ENCODE data around the gene CCDC102B.
"Not testable (repeated sequence)": the region's sequence is repeated elsewhere in the genome, so short reads cannot be mapped to it uniquely, and the experiment has no call there.

Gene CCDC102B

GRCh38 chr18:68874361-68874760 is 76.5 kb downstream of the CCDC102B start:
- TF ChIP-seq GABPA (IDR thresholded peaks at IDR 0.05; ENCODE audit: low read depth): no peak
- TF ChIP-seq SPI1 (IDR thresholded peaks at IDR 0.05; ENCODE audit: borderline replicate concordance, low read depth): no peak
- TF ChIP-seq REST (IDR thresholded peaks at IDR 0.05; ENCODE audit: insufficient replicate concordance, low read depth): no peak
- TF ChIP-seq CTCF (IDR thresholded peaks at IDR 0.05; ENCODE audit: insufficient read depth, low read length): no peak
- TF ChIP-seq POLR2AphosphoS5 (IDR thresholded peaks at IDR 0.05; ENCODE audit: low read depth): no peak
- Histone ChIP-seq H3K27me3 (ENCODE audit: insufficient read depth, poor library complexity, severe bottlenecking) (no peaks in the 10 kb centered on the region), H3K4me3 (replicated peaks; ENCODE audit: insufficient read depth, low read length) (no peak overlapping the region), H3K27ac (replicated peaks) (no peak overlapping the region)
- no peak for DNase-seq (ENCODE audit: low read depth in 1 of 2, low spot score in 1 of 2)

GRCh38 chr18:68879947-68880346 is 82.1 kb downstream of the CCDC102B start:
- not testable (repeated sequence) for H3K27me3 ChIP-seq (ENCODE audit: insufficient read depth, poor library complexity, severe bottlenecking); H3K4me3 ChIP-seq (replicated peaks; ENCODE audit: insufficient read depth, low read length); DNase-seq (ENCODE audit: low read depth in 1 of 2, low spot score in 1 of 2); H3K27ac ChIP-seq (replicated peaks)

- H3K4me3 ChIP-seq (replicated peaks; ENCODE audit: insufficient read depth, low read length): no peak overlapping the region
- H3K27ac ChIP-seq (replicated peaks): no peak overlapping the region
- no peak for TF ChIP-seq REST (IDR thresholded peaks at IDR 0.05; ENCODE audit: insufficient replicate concordance, low read depth)
- no peak for TF ChIP-seq CTCF (IDR thresholded peaks at IDR 0.05; ENCODE audit: insufficient read depth, low read length)
- no peak for TF ChIP-seq GABPA (IDR thresholded peaks at IDR 0.05; ENCODE audit: low read depth)
- no peak for TF ChIP-seq SPI1 (IDR thresholded peaks at IDR 0.05; ENCODE audit: borderline replicate concordance, low read depth)
- TF ChIP-seq POLR2AphosphoS5 (IDR thresholded peaks at IDR 0.05; ENCODE audit: low read depth): no peak
- H3K27me3 ChIP-seq (ENCODE audit: insufficient read depth, poor library complexity, severe bottlenecking): no peaks in the 10 kb centered on the region
- no peak for DNase-seq (ENCODE audit: low read depth in 1 of 2, low spot score in 1 of 2)
Observed at GRCh38 chr18:68887410-68887809, 89.5 kb downstream of the CCDC102B start.

- TF ChIP-seq REST (IDR thresholded peaks at IDR 0.05; ENCODE audit: insufficient replicate concordance, low read depth): no peak
- TF ChIP-seq CTCF (IDR thresholded peaks at IDR 0.05; ENCODE audit: insufficient read depth, low read length): no peak
- TF ChIP-seq SPI1 (IDR thresholded peaks at IDR 0.05; ENCODE audit: borderline replicate concordance, low read depth): no peak
- no peak for TF ChIP-seq GABPA (IDR thresholded peaks at IDR 0.05; ENCODE audit: low read depth)
- TF ChIP-seq POLR2AphosphoS5 (IDR thresholded peaks at IDR 0.05; ENCODE audit: low read depth): no peak
- H3K27ac ChIP-seq (replicated peaks): no peak overlapping the region
- H3K27me3 ChIP-seq (ENCODE audit: insufficient read depth, poor library complexity, severe bottlenecking): no peaks in the 10 kb centered on the region
- H3K4me3 ChIP-seq (replicated peaks; ENCODE audit: insufficient read depth, low read length): no peak overlapping the region
- DNase-seq (ENCODE audit: low read depth in 1 of 2, low spot score in 1 of 2): no peak
Observed at GRCh38 chr18:68893354-68893753, 95.5 kb downstream of the CCDC102B start.
